ENCODE measurements around the gene ASTL.
"Not testable (repeated sequence)": the region's sequence is repeated elsewhere in the genome, so short reads cannot be mapped to it uniquely, and the experiment has no call there.

Gene ASTL

GRCh38 chr2:96146153-96146880 lies 8.0 kb upstream of the ASTL start:
- DNase-seq (ENCODE audit: low read depth in 2 of 2) = peak; percentile 87 to 91

GRCh38 chr2:96145848-96146152 lies 7.5 kb upstream of the ASTL start:
- DNase-seq (ENCODE audit: low read depth in 2 of 2) = no peak

- DNase-seq (ENCODE audit: low read depth in 2 of 2) = peak; percentile 87 to 90
Observed at GRCh38 chr2:96145036-96145847, 6.9 kb upstream of the ASTL start, which contains the start of gene DUSP2. Gene DUSP2, minus strand, starts transcription at chr2:96145440. Its CDS starts 86 bp downstream, at chr2:96145354.

- no peak for DNase-seq (ENCODE audit: low read depth in 2 of 2)
Observed at GRCh38 chr2:96144481-96145035, 6.3 kb upstream of the ASTL start.

- DNase-seq (ENCODE audit: low read depth in 2 of 2) = no peak
Observed at GRCh38 chr2:96143848-96144480, 5.7 kb upstream of the ASTL start.

DNA sequence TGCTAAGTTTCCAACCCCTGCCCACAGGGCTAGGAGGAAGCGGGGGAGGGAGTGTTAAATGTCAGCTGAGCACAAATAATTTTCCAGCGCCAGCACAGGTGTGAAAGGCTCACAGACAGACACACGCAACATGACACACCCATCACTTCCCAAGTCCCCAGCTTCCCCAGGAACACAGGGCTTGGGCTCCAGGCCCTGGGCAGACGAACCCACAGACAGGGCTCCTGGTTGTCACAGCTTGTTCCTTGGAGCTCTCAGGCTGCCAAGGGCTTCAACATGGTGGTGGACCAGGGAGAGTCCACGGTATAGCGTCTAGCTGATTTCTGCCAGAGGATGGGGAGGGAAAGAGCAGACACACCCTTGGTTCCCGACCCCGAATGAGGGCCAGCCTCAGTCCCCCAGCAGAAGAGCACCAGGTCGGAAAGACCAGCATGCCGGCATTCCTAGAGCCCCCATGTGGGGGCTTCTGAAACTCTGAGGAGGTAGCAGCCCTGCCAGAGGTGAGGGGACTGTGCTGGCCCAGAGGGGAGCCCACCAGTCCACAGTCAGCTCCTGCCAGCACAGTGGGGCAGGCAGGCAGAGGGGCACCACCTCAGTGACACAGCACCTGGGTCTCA lies 5.0 kb upstream of the ASTL start:
- no peak for DNase-seq (ENCODE audit: low read depth in 2 of 2)

- peak; percentile 77 to 81 for DNase-seq (ENCODE audit: low read depth in 2 of 2)
Observed at GRCh38 chr2:96142217-96143113, 4.2 kb upstream of the ASTL start.

- not testable (repeated sequence) for DNase-seq (ENCODE audit: low read depth in 2 of 2)
Observed at GRCh38 chr2:96141624-96141967, 3.3 kb upstream of the ASTL start.

- no peak for DNase-seq (ENCODE audit: low read depth in 2 of 2)
Observed at GRCh38 chr2:96140941-96141623, 2.8 kb upstream of the ASTL start.

- DNase-seq (ENCODE audit: low read depth in 2 of 2) = no peak
Observed at GRCh38 chr2:96139181-96139758, 968 bp upstream of the ASTL start.

- DNase-seq (ENCODE audit: low read depth in 2 of 2) = no peak
Observed at GRCh38 chr2:96137321-96138178, 752 bp downstream of the ASTL start.

- DNase-seq (ENCODE audit: low read depth in 2 of 2) = no peak
Observed at GRCh38 chr2:96136129-96136720, 2.1 kb downstream of the ASTL start.

DNA sequence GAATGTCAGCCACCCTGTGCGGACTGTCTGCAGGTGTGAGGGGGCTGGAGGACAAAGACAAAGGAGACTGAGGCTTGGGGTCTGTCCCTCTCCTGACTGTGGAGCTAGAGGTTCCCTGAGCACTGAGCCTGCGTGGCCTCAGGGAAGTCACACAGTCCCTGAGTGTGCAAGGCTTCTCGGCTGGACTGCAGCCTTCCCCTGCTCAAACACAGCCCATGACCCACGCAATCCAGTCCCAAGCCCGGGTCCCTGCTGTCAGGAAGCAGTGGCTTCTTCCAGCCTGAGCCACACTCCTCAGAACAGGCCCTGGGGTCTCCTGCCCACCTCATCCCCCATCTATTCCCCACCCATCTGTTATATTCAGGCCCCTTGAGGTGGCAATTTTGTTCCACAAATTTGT lies 2.7 kb downstream of the ASTL start:
- no peak for DNase-seq (ENCODE audit: low read depth in 2 of 2)

DNA sequence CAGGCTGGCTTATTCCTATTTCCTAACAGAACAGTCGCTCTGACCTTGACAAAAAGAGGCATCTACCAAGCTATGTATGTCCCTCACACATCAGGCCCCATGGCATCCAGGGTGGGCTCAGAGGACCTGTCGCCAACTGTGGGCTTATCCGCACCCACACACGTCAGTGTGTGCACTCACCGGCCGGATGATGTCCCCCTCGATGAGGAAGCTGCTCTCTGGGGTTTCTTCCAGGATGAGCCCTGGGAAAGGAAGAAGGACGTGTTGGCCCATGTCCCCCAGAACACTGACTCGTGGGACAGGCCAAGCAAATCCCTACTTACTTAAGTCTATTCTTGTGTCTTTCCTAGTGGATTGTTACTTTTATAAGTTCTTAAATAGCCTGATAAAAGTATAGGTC lies 3.1 kb downstream of the ASTL start:
- DNase-seq (ENCODE audit: low read depth in 2 of 2) = no peak

DNA sequence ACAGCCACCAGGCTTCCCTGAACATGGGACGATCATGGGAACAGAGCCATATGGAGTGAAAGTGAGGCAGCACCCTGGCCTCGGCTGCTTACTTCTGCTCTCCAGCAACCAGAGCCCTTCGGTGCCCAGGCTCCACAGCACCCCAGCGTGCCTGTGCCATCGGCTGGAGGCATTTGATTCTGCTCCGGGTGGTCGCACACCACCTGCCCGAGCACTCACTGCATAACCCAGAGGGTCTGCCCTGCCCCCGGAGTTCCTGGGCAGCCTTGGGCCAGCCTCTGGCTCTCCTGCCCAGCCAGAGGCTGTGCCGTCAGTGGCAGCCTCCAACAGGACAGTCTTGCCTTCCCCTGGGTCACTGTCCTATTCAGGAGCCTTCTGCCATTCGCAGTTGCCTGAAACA lies 3.9 kb downstream of the ASTL start:
- DNase-seq (ENCODE audit: low read depth in 2 of 2) = no peak

DNA sequence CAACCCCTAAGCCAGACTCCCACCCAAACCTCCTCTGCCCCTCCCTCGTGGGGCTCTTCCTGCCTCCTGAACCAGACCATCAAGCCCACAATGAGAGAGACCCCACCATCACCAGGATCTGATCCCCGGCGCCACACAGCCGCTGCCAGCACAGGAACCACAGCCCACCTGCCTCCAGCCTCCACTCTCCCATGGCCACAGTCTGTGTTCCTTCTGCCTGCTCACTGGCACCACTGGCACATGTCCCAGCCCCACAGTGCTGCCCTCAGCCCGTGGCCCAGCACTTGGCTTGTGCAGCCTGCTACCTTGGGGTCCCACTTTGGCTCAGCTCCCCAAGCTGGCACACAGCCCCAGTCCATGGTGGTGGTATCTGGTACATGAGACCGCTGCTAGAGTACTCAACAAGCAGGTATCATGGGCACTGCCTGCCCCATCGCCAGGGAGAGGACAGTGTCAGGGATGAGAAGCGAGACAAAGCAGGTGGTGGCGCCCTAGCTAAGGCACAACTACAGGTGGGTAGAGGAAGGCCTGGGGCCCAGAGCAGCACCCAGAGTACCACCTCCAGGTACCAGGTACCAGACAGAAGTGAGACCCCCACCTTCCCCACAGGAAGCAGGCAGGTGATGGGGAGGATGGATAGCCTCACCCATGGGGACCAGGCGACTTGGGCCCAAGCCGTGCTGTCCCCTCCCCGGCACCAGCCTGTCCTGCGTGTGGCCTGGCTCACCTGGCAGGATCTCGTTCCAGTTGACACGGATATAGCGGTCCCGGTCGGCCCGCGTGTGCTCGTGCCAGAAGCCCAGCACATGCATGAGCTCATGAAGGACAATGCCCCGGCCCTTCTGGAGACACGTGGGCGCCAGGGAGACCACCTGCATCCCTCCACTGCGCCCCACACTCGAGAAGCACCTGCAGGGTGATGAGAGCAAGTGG lies 6.2 kb downstream of the ASTL start:
- DNase-seq (ENCODE audit: low read depth in 2 of 2) = no peak

GRCh38 chr2:96131152-96131812 lies 7.0 kb downstream of the ASTL start:
- no peak for DNase-seq (ENCODE audit: low read depth in 2 of 2)

Data from stimulated activated CD4-positive, alpha-beta T cell treated with anti-CD3 and anti-CD28 coated beads, Interleukin-4, amount 100 ng/mL, for 48 hours (primary cell).